NCI-H1092 (cell line): ENCODE results near the gene ITCH.
"Not testable (repeated sequence)": the region's sequence is repeated elsewhere in the genome, so short reads cannot be mapped to it uniquely, and the experiment has no call there.

ENCODE experiments used
- DNase-seq: peaks from one replicate; lab custom pipeline; 2025; lab: John Stamatoyannopoulos, UW

ITCH gene

DNA sequence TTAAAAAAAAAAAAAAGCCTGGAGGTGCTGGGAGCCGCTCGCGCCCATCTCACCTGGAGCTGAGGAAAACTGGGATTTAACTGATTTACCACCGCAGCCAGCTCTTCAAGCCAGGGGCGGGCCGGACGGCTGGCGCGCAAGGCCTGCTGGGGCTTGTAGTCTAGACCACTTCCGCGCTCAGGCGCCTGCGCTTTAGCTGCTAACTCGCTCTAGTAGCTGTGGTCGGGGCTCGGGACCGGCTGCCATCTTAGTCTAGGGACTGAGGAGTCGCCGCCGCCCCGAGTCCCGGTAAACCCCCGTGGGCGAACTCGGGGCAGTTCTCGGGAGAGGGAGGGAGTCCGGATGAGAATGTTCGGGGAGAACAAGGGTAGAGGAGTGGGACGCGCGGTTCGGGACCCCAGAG is at the start of gene ITCH:
TSS of gene ITCH (plus strand) at position 212 of the 403 bp plus-strand sequence. CDS start 30,539 bp downstream, outside the sequence.
- peak; percentile 94 for DNase-seq

- no peak for DNase-seq
These were observed 47.8 kb upstream of the ITCH start for GRCh38 chr20:34315236-34315635.

GRCh38 chr20:34316196-34316814 is 46.8 kb upstream of the ITCH start:
- DNase-seq: no peak

DNA sequence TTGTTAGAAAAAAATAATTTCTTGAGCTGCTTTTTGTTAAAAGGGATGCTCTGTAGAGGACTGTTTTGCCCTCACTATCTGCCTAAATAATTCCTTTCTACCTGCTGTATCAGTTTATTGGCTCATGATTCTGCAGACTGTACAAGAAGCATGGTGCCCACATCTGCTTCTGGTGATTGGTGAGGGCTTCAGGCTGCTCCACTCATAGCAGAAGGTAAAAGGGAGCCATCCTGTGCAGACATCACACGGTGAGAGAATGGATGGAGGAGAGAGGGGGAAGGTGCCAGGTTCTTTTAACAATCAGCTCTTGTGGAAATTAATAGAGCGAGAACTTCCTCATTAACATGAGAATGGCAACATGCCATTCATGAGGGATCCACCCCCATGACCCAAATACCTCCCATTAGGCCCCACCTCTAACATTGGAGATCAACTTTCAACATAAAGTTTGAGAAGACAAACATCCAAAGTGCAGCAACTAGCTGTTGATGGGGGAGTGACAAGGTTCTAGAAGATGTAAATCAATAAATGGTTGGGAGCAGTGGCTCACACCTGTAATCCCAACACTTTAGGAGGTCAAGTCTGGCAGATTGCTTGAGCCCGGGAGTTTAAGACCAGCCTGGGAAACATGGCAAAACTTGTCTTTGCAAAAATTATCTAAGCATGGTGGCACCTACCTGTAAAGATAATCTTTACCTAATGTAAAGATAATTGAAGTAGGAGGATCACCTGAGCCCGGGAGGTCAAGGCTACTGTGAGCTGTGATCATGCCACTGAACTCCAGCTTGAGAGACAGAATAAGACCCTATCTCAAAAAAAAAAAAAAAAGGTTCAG is 44.2 kb upstream of the ITCH start:
- no peak for DNase-seq

DNA sequence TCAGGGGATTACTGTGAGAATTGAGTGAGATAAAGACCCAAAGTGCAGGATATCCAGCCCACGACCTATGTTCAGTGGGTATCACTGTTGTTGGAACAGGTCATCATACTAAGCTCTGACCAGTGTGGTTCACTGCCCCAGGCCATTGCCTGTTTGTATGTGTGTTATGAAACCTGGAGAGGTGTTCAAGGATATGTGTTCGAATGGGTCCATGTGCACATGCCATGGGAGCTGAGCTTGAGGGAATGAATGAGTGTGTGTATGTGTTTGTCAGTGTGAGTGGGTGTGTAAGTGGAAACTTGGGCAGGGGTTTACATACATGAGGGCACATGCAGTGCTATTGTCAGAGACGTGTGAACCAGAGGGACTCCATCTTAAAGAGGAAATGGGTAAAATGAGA is 42.2 kb upstream of the ITCH start:
- DNase-seq: no peak

DNA sequence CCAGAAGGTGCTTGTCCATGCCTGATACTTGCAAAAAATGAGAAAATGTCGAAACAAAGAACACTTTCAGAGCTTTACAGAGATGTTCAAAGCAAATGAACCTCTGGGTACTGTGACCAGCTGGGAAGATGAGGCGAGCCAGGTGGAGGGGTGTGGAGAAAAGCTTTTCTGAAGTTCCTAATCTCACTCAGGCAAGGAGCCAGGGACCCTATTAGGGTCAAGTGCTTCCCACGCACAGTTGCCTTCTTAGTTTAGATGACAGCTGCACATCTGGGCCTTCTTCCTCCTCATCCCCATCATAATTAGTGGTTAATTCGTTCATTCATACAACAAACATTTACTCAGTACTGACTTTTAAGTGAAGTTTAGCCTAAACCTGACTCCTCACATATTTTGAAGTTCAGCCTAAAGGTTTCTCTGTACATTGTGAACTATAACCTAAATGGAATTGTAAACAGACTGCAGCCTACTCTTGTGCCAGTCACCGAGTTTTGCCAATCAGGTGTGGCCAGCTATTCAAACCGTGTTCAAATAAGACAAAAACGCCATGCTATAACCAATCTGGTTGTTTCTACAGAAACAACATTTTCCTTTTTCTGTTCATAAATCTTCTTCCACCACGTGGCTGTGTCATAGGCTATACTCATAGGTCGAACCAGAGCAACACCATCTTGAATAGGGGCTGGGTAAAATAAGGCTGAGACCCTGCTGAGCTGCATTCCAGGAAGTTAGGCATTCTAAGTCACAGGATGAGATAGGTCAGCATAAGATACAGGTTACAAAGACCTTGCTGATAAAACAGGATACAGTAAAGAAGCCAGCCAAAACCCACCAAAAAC is 40.6 kb upstream of the ITCH start:
- DNase-seq: peak; percentile 31

GRCh38 chr20:34324541-34324940 is 38.5 kb upstream of the ITCH start:
- DNase-seq: no peak

GRCh38 chr20:34328207-34328606 is 34.9 kb upstream of the ITCH start:
- not testable (repeated sequence) for DNase-seq

DNA sequence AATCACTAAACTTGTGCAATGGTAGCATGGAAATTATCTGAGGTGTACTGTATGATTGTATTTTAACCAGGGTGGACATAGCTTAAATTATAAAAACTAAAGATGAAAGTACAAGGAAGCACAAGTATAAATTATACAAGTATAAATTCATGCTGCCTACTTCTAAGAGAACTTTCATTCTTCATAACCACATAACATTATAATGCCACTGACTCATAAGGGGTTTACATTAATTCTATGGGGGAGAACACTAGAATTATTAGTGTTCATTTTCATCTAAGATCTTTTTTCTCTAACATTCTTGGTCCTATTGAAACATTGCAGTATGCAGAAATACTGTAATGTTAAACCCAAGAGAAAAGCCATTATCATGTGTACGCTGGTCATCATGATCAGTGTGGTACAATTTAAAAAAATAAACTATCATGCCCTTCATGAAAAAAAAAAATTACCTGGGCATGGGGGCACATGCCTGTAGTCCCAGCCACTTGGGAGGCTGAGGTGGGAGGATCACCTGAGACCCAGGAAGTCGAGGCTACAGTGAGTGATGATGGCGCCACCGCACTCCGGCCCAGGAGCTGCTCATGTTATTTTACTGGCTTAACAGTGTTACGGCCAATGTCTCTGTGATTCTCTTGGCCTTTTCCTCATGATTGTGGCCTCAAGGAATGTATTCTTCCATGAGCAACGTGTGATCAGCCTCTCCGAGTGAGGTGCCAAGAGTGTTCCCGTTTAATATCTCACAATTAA is 34.0 kb upstream of the ITCH start:
- no peak for DNase-seq

DNA sequence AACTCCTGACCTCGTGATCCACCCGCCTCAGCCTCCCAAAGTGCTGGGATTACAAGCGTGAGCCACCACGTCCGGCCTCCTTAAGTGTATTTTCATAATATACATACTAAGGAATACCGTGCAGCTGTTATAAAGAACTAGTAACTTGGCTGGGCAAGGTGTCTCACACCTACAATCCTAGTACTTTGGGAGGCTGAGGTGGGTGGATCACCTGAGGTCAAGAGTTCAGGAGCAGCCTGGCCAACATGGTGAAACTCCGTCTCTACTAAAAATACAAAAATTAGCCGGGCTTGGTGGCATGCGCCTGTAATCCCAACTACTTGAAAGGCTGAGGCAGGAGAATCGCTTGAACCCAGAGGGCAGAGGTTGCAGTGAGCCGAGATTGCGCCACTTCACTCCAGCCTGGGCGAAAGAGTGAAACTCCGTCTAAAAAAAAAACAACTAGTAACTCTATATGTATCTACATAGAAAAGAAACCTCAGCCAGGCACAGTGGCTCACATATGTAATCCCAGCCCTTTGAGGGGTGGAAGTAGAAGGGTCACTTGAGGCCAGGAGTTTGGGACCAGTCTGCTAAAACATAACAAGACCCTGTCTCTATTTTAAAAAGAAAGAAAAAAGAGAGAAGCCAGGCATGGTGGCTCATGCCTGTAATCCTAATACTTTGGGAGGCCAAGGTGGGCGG is 32.1 kb upstream of the ITCH start:
- DNase-seq: not testable (repeated sequence)

GRCh38 chr20:34331838-34332237 is 31.2 kb upstream of the ITCH start:
- DNase-seq: no peak

GRCh38 chr20:34332262-34332920 is 30.7 kb upstream of the ITCH start:
- DNase-seq: no peak

GRCh38 chr20:34333786-34334185 is 29.3 kb upstream of the ITCH start:
- DNase-seq: no peak

DNA sequence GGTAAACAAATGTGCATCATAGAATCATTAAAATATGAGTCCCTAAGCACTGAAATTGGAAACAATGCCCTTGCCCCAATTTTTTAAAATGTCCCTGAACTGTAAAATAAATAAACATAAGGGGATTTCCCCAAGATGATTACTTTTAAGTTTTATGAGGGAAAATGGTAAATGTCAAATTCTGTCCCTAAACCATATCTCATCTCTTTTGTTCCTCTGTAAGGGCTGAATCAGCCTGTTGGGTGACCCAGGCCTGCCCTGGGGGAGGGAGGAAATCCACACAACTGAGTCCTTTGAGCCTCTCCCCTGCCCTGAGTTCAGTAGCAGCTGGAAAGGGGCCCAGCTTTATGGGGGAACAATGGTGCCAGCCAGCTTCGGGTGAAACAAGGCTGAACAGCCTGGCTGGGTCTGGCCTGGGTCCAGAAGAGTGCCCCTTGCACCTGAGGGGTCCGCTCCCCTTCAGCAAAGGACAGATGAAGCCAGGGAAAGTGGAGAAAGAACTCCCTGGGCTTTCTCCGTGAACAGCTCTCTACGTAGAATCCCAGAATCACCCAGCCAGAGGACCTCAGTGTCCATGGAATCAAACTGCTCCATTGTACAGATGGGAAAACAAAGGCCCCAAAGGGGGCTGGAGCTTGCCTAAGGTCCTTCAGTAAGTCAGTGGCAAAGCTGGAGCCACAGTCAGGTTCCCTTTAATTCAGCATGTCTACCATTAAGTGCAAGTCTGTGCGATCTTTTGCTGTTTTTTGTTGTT is 28.2 kb upstream of the ITCH start:
- no peak for DNase-seq

- DNase-seq: no peak
These were observed 25.5 kb upstream of the ITCH start for GRCh38 chr20:34337544-34337943.

DNA sequence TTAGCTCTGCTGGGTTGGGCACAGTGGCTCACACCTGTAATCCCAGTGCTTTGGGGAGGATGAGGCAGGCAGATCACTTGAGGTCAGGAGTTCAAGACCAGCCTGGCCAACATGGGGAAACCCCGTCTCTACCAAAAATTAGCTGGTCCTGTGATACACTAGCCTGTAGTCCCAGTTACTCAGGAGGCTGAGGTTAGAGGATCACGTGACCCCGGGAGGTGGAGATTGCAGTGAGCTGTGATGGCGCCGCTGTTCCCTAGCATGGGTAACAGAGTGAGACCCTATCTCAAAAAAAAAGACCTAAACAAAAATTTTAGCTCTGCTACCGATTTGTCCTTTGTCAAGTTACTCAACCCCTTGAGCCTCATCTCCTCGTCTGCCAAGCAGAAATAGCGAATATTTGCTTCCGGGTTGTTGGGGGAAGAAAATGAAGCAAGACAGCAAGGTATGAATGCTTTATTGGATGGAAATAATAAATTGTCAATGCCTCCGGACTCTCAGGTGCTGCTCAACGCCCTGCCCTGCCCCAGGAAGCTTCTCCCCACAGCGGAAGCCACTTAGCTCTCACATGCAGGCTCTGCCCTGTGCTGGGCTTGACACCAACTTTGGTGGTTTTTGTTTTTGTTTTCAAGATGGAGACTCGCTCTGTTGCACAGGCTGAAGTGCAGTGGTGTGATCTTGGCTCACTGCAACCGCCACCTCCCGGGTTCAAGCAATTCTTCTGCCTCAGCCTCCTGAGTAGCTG is 24.9 kb upstream of the ITCH start:
- no peak for DNase-seq

DNA sequence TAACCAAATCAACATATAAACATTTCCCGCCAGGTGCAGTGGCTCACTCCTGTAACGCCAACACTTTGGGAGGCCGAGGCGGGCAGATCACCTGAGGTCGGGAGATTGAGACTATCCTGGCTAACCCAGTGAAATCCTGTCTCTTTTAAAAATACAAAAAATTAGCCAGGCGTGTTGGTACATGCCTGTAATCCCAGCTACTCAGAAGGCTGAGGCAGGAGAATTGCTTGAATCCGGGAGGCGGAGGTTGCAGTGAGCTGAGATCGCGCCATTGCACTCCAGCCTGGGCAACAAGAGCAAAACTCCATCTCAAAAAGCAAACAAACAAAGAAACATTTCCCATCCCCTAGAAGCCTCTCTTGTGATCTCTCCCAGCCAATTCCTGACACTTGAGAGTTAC is 22.3 kb upstream of the ITCH start:
- DNase-seq: not testable (repeated sequence)

- DNase-seq: not testable (repeated sequence)
These were observed 21.9 kb upstream of the ITCH start for GRCh38 chr20:34341199-34341598.
